HepG2 (cell line): Measurements from ENCODE around the gene OR51E2. TPM values are rescaled to one million over a fixed set of nuclear protein-coding genes. Genes with fewer than 3 reads are reported as not detected.

Source experiments
- ATAC-seq: fragments of 200-7000 bp; cut with Tn5 transposase; 3 replicates; pipeline ENCODE4 v1.9.1; 2020; ENCODE audit warnings: mild to moderate bottlenecking, moderate library complexity
- BruUV-seq: library from RNA; stranded (reverse); fragments of 400-500 nt; replicated peaks from 2 replicates; lab custom pipeline; 2021; lab: Mats Ljungman, UMichigan
- CTCF ChIA-PET: fragments of 300-600 bp; formaldehyde crosslinking; extraction: SDS; loops from one replicate; lab custom pipeline; 2021; ENCODE audit warnings: low total read pairs, inconsistent platforms, low intra/inter-chr PET ratio; lab: Yijun Ruan, JAX
- POLR2A ChIA-PET: fragments of 350-600 bp; sonication (Branson Sonifier 250); formaldehyde crosslinking; loops from one replicate; lab custom pipeline; 2020; ENCODE audit warnings: antibody characterized with exemption, inconsistent platforms; lab: Yijun Ruan, JAX
- DNase-seq: peaks from one replicate; pipeline ENCODE4 v3.0.0-alpha.2; 2015; ENCODE audit warnings: low spot score
- FAIRE-seq: peaks from 3 replicates; lab custom pipeline; 2011; peaks lifted over from hg19 to GRCh38; lab: Jason Lieb, UNC
- H2AFZ ChIP-seq: one replicate; pipeline ENCODE4 v1.6.1; 2011; ENCODE audit warnings: low read length, inconsistent platforms
- H3K27ac ChIP-seq: fragments of 300-600 bp; 3 replicates; pipeline ENCODE4 v1.8.0; 2011; ENCODE audit warnings: mixed run types, mild to moderate bottlenecking, mixed read lengths, low read length, inconsistent platforms; ENCODE audit not compliant: insufficient read depth; ENCODE audit errors: extremely low read length
- H3K27me3 ChIP-seq, 2 experiments: fragments of 200-600 bp in 1 of 2; 2 replicates in 1 of 2; 3 replicates in 1 of 2; pipeline versions ENCODE4 v1.6.0 to v1.8.0; 2011; ENCODE audit warnings: low read length in 2 of 2, mild to moderate bottlenecking in 2 of 2, moderate library complexity in 2 of 2, inconsistent platforms in 1 of 2; ENCODE audit not compliant: insufficient read depth in 2 of 2, control insufficient read depth in 1 of 2
- H3K36me3 ChIP-seq, 2 experiments: fragments of 200-600 bp in 1 of 2; replicated peaks in 1 of 2; 2 replicates in 1 of 2; 3 replicates in 1 of 2; pipeline versions ENCODE4 v1.5.1 to v1.8.0; 2011; ENCODE audit warnings: low read length in 2 of 2, inconsistent platforms in 1 of 2; ENCODE audit not compliant: insufficient read depth in 2 of 2, control insufficient read depth in 1 of 2
- H3K4me1 ChIP-seq: 2 replicates; pipeline ENCODE4 v1.5.1; 2012; ENCODE audit warnings: low read length, inconsistent platforms; ENCODE audit not compliant: insufficient read depth
- H3K4me2 ChIP-seq: 2 replicates; pipeline ENCODE4 v1.6.0; 2011; ENCODE audit warnings: low read depth, low read length, inconsistent platforms
- H3K4me3 ChIP-seq, 3 experiments: fragments of 200-600 bp in 1 of 3; sonication (generic), shearing (Covaris generic) in 1 of 3; replicated peaks in 1 of 3; 2 replicates each; pipeline ENCODE4 v1.5.1; 2011 to 2016; ENCODE audit warnings: low read length in 3 of 3, inconsistent platforms in 2 of 3, low read depth in 2 of 3, mild to moderate bottlenecking in 2 of 3, control low read depth in 1 of 3, mixed read lengths in 1 of 3; ENCODE audit not compliant: insufficient read depth in 1 of 3
- H3K79me2 ChIP-seq: one replicate; pipeline ENCODE4 v1.6.1; 2011; ENCODE audit warnings: low read length, inconsistent platforms; ENCODE audit not compliant: insufficient read depth
- H3K9ac ChIP-seq: 2 replicates; pipeline ENCODE4 v1.6.0; 2011; ENCODE audit warnings: mild to moderate bottlenecking, low read depth, low read length, inconsistent platforms; ENCODE audit not compliant: insufficient read depth
- H3K9me3 ChIP-seq: 2 replicates; pipeline ENCODE4 v1.5.1; 2012; ENCODE audit warnings: mild to moderate bottlenecking, low read length
- H4K20me1 ChIP-seq: 2 replicates; pipeline ENCODE4 v1.6.0; 2011; ENCODE audit warnings: inconsistent platforms, mild to moderate bottlenecking, low read length, moderate library complexity; ENCODE audit not compliant: insufficient read depth
- BCLAF1 ChIP-seq: fragments of 450-650 bp; IDR thresholded peaks from 2 replicates; pipeline ENCODE4 v1.6.1; 2017; ENCODE audit warnings: mild to moderate bottlenecking
- BHLHE40 ChIP-seq: IDR thresholded peaks from 2 replicates; pipeline ENCODE4 v1.6.1; 2011; ENCODE audit warnings: low read length, improper control_type of control experiment
- MTA1 ChIP-seq: sonication (generic); formaldehyde crosslinking; IDR thresholded peaks from 2 replicates; pipeline ENCODE4 v1.4.0; 2020; ENCODE audit warnings: missing genetic modification reagents, mild to moderate bottlenecking, borderline replicate concordance
- NCOA2 ChIP-seq: sonication (generic); formaldehyde crosslinking; IDR thresholded peaks from 2 replicates; pipeline ENCODE4 v1.8.0; 2022; ENCODE audit warnings: inconsistent platforms
- SMC3 ChIP-seq: IDR thresholded peaks from 2 replicates; pipeline ENCODE4 v1.6.1; 2011; ENCODE audit warnings: low read length, improper control_type of control experiment
- TEAD3 ChIP-seq: optimal IDR thresholded peaks from 2 replicates; pipeline ENCODE3; 2016; ENCODE audit warnings: borderline replicate concordance
- ZNF124 ChIP-seq: sonication (generic); formaldehyde crosslinking; IDR thresholded peaks from 2 replicates; pipeline ENCODE4 v1.4.0; 2020; ENCODE audit warnings: missing genetic modification reagents
- ZNF660 ChIP-seq: sonication (generic); formaldehyde crosslinking; IDR thresholded peaks from 2 replicates; pipeline ENCODE4 v1.5.1; 2020; ENCODE audit warnings: mild to moderate bottlenecking, low read depth, missing genetic modification reagents, borderline replicate concordance
- WGBS: methylation state at CpG from one replicate; pipeline ENCODE4 v1.1.6; 2017; ENCODE audit warnings: low lambda C conversion rate; 5-methylcytosine and 5-hydroxymethylcytosine counted together
- in situ Hi-C: cut with HindIII; loops from 2 replicates; pipeline ENCODE4 v1.10.0; 2017; ENCODE audit warnings: low pct_unique_long_range_greater_than_20kb; ENCODE audit not compliant: extremely low pct_ligation_motif_present
- intact Hi-C: fragments of 100-400 bp; cut with micrococcal nuclease; formaldehyde crosslinking; loops from one replicate; pipeline ENCODE4 v1.10.0; 2022; ENCODE audit not compliant: unreplicated experiment
- polyA plus RNA-seq, 8 experiments: library from polyadenylated mRNA; depleted of rRNA in 3 of 8; stranded (reverse) in 7 of 8; unstranded in 1 of 8; fragments of >200 nt; fragmentation: Illumina TruSeq in 4 of 8; extraction: Trizol in 4 of 8; gene quantifications; 2 replicates each; pipeline versions ENCODE4 v1.2.1 to v1.2.3, GENCODE V29; 2011 to 2016; ENCODE audit warnings: low read depth in 4 of 8, missing spikeins in 1 of 8, mixed read lengths in 1 of 8; ENCODE audit not compliant: insufficient read depth in 1 of 8
- total RNA-seq, 5 experiments: library from RNA; depleted of rRNA; stranded (reverse); fragments of >200 nt; fragmentation: Illumina TruSeq; extraction: Trizol; gene quantifications; 2 replicates each; pipeline ENCODE4 v1.2.3, GENCODE V29; 2016; ENCODE audit warnings: low read depth in 1 of 5

The OR51E2 gene
- total and polyA plus RNA-seq, 2 of the 13 experiments (the other 11 are each of a cell fraction or from before 2014, with no cell fraction given) = not detected

DNA sequence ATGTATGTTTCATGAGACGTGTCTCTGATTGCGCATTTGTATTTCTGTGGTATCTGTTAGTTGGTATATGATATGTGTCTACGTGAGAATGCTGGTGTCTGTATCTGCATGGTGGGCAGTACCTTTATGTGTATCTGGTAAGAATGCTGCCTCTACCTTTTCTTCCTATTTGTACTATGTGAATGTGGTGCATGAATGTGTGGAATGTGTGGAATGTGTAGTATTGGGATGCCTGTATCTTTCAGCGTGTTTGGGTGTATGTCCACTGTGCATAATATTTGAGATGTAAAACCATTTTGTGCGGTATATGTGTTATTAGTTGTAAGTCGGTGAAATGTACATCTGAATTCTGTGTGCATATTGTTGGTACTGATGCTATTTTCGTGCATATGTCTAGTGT is 56.2 kb downstream of the OR51E2 start:
- BruUV-seq = no TSS peak
- FAIRE-seq (no peak), DNase-seq (no peak), ATAC-seq (no peak)
- Histone ChIP-seq H2AFZ (no peak overlapping the region), H4K20me1 (peaks cover 6% of the 10 kb centered on the region; the same call in 1 of the 2 replicates), H3K79me2 (no peaks in the 10 kb centered on the region), H3K27me3 (peaks cover 0 to 44% of the 10 kb centered on the region in 2 experiments), H3K4me2 (no peak overlapping the region), H3K4me1 (no peaks in the 10 kb centered on the region), H3K4me3 (no peak overlapping the region), H3K9me3 (no peaks in the 10 kb centered on the region), H3K27ac (no peak overlapping the region), H3K36me3 (no peaks in the 10 kb centered on the region), H3K9ac (no peak overlapping the region)
- WGBS = 20% methylated on average over 7 of the region's 7 CpGs
- POLR2A ChIA-PET = no interaction called here
- TF ChIP-seq BCLAF1 = no peak
- no peak for TF ChIP-seq BHLHE40
- no peak for TF ChIP-seq ZNF660 (CRISPR knock-in tag)
- TF ChIP-seq TEAD3 (CRISPR knock-in tag) = peak; percentile 44
- TF ChIP-seq SMC3 = no peak
- TF ChIP-seq MTA1 = no peak
- TF ChIP-seq NCOA2 (CRISPR knock-in tag) = no peak
- TF ChIP-seq ZNF124 (CRISPR knock-in tag) = no peak
- CTCF ChIA-PET = no interaction called here
- in situ Hi-C loops (no loop called here), intact Hi-C loops (no loop called here)
